H1 (cell line): Measurements from ENCODE around the gene OBI1. TPM values are rescaled to one million over a fixed set of nuclear protein-coding genes. Genes with fewer than 3 reads are reported as not detected.

Experiments
- BCL11A ChIP-seq, 2 experiments: IDR thresholded peaks; one replicate each; pipeline ENCODE4 v1.6.1; 2011; ENCODE audit warnings: low read depth in 2 of 2, low read length in 2 of 2, mild to moderate bottlenecking in 2 of 2
- CHD1 ChIP-seq: IDR thresholded peaks from 2 replicates; pipeline ENCODE4 v1.6.1; 2012; ENCODE audit warnings: low read depth, low read length, improper control_type of control experiment
- CTBP2 ChIP-seq: IDR thresholded peaks from 2 replicates; pipeline ENCODE4 v1.7.0; 2011; ENCODE audit warnings: borderline replicate concordance, mild to moderate bottlenecking, moderate library complexity, mixed read lengths, low read length; ENCODE audit not compliant: insufficient read depth, insufficient read length
- EP300 ChIP-seq, 2 experiments: IDR thresholded peaks; 1 replicate in 1 of 2; 2 replicates in 1 of 2; pipeline ENCODE4 v1.6.1; 2011 to 2012; ENCODE audit warnings: low read depth in 2 of 2, low read length in 2 of 2, mild to moderate bottlenecking in 2 of 2, borderline replicate concordance in 1 of 2, inconsistent platforms in 1 of 2, moderate library complexity in 1 of 2
- KDM5A ChIP-seq: fragments of 200-600 bp; IDR thresholded peaks from 2 replicates; pipeline ENCODE4 v1.7.1; 2012; ENCODE audit warnings: mild to moderate bottlenecking, low read length, inconsistent platforms, mixed read lengths
- RFX5 ChIP-seq: IDR thresholded peaks from 2 replicates; pipeline ENCODE4 v1.6.1; 2011; ENCODE audit warnings: low read depth, low read length, improper control_type of control experiment, borderline replicate concordance
- SIRT6 ChIP-seq: IDR thresholded peaks from one replicate; pipeline ENCODE4 v1.7.1; 2012; ENCODE audit warnings: low read length, inconsistent platforms
- SIX5 ChIP-seq: IDR thresholded peaks from 2 replicates; pipeline ENCODE4 v1.6.1; 2011; ENCODE audit warnings: mild to moderate bottlenecking, low read depth, low read length
- SP1 ChIP-seq: IDR thresholded peaks from 2 replicates; pipeline ENCODE4 v1.6.1; 2011; ENCODE audit warnings: low read depth, low read length
- TAF7 ChIP-seq: optimal IDR thresholded peaks from 2 replicates; pipeline ENCODE3; 2011; ENCODE audit warnings: low read depth, mild to moderate bottlenecking, inconsistent platforms, low read length, moderate library complexity, borderline replicate concordance
- polyA plus RNA-seq, 7 experiments: library from polyadenylated mRNA; depleted of rRNA in 3 of 7; stranded (reverse) in 5 of 7; unstranded in 2 of 7; fragments of >200 nt in 5 of 7; fragments of 200-250 nt in 2 of 7; gene quantifications; 1 replicate in 5 of 7; 2 replicates in 1 of 7; 4 replicates in 1 of 7; pipeline versions ENCODE4 v1.2.1 to v1.2.3, GENCODE V29; 2011 to 2013; ENCODE audit warnings: missing spikeins in 2 of 7, mixed read lengths in 2 of 7
- total RNA-seq: library from RNA; stranded (reverse); fragmentation: NEBNext Ultra II Directional; extraction: Animal tissue kit (Norgen Biotek cat#: 25700); gene quantifications from 2 replicates; pipeline ENCODE4 v1.2.1, GENCODE V29; 2021
- TF ChIP-seq, protein P1 (sequence below): fragments of 300-600 bp; sonication (generic); IDR thresholded peaks from 2 replicates; pipeline ENCODE4 v1.7.1; 2012; ENCODE audit warnings: low read length, moderate library complexity, mild to moderate bottlenecking, inconsistent platforms; ENCODE audit not compliant: insufficient replicate concordance

The OBI1 gene
- total and polyA plus RNA-seq, 2 of the 8 experiments (the other 6 are each of a cell fraction or from before 2014, with no cell fraction given) = 7.1 to 14.3 TPM

DNA sequence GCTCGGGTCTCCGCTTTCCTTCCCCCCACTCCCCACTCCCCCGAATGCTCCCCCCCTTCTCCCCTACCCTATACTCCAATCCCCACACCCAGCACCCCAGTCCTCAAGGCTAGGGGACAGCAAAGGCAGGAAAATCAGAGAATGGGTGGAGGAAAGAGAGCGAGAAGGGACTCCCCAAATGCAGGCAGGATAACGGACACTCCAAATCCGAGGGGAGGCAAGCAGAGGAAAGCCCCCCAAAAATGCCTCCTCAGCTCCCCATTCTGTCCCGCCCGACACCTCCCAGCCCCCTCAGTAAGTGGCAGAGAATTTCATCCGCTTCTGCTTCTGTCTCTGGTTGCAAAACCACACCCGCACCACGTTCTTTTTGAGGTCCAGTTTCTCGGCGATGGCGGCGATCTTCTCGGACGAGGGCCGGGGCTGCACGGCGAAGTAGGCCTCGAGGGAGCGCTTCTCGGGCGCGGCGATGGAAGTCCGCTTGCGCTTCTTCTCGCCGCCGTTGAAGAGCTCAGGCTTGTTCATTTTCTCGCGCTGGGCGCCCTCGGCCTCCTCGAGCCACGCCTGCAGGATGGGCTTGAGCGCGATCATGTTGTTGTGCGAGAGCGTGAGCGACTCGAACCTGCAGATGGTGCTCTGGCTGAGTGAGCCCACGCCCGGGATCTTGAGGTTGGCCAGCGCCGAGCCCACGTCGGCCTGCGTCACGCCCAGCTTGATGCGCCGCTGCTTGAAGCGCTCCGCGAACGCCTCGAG, 57.7 kb downstream of the OBI1 start (continued):
- TF ChIP-seq, protein P1, sequence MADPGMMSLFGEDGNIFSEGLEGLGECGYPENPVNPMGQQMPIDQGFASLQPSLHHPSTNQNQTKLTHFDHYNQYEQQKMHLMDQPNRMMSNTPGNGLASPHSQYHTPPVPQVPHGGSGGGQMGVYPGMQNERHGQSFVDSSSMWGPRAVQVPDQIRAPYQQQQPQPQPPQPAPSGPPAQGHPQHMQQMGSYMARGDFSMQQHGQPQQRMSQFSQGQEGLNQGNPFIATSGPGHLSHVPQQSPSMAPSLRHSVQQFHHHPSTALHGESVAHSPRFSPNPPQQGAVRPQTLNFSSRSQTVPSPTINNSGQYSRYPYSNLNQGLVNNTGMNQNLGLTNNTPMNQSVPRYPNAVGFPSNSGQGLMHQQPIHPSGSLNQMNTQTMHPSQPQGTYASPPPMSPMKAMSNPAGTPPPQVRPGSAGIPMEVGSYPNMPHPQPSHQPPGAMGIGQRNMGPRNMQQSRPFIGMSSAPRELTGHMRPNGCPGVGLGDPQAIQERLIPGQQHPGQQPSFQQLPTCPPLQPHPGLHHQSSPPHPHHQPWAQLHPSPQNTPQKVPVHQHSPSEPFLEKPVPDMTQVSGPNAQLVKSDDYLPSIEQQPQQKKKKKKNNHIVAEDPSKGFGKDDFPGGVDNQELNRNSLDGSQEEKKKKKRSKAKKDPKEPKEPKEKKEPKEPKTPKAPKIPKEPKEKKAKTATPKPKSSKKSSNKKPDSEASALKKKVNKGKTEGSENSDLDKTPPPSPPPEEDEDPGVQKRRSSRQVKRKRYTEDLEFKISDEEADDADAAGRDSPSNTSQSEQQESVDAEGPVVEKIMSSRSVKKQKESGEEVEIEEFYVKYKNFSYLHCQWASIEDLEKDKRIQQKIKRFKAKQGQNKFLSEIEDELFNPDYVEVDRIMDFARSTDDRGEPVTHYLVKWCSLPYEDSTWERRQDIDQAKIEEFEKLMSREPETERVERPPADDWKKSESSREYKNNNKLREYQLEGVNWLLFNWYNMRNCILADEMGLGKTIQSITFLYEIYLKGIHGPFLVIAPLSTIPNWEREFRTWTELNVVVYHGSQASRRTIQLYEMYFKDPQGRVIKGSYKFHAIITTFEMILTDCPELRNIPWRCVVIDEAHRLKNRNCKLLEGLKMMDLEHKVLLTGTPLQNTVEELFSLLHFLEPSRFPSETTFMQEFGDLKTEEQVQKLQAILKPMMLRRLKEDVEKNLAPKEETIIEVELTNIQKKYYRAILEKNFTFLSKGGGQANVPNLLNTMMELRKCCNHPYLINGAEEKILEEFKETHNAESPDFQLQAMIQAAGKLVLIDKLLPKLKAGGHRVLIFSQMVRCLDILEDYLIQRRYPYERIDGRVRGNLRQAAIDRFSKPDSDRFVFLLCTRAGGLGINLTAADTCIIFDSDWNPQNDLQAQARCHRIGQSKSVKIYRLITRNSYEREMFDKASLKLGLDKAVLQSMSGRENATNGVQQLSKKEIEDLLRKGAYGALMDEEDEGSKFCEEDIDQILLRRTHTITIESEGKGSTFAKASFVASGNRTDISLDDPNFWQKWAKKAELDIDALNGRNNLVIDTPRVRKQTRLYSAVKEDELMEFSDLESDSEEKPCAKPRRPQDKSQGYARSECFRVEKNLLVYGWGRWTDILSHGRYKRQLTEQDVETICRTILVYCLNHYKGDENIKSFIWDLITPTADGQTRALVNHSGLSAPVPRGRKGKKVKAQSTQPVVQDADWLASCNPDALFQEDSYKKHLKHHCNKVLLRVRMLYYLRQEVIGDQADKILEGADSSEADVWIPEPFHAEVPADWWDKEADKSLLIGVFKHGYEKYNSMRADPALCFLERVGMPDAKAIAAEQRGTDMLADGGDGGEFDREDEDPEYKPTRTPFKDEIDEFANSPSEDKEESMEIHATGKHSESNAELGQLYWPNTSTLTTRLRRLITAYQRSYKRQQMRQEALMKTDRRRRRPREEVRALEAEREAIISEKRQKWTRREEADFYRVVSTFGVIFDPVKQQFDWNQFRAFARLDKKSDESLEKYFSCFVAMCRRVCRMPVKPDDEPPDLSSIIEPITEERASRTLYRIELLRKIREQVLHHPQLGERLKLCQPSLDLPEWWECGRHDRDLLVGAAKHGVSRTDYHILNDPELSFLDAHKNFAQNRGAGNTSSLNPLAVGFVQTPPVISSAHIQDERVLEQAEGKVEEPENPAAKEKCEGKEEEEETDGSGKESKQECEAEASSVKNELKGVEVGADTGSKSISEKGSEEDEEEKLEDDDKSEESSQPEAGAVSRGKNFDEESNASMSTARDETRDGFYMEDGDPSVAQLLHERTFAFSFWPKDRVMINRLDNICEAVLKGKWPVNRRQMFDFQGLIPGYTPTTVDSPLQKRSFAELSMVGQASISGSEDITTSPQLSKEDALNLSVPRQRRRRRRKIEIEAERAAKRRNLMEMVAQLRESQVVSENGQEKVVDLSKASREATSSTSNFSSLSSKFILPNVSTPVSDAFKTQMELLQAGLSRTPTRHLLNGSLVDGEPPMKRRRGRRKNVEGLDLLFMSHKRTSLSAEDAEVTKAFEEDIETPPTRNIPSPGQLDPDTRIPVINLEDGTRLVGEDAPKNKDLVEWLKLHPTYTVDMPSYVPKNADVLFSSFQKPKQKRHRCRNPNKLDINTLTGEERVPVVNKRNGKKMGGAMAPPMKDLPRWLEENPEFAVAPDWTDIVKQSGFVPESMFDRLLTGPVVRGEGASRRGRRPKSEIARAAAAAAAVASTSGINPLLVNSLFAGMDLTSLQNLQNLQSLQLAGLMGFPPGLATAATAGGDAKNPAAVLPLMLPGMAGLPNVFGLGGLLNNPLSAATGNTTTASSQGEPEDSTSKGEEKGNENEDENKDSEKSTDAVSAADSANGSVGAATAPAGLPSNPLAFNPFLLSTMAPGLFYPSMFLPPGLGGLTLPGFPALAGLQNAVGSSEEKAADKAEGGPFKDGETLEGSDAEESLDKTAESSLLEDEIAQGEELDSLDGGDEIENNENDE = no peak
- TF ChIP-seq KDM5A = no peak
- no peak for TF ChIP-seq SIRT6
- no peak for TF ChIP-seq BCL11A (IDR thresholded peaks at IDR 0.05; ENCODE audit: low read depth in 2 of 2, low read length in 2 of 2)
- no peak for TF ChIP-seq CHD1
- no peak for TF ChIP-seq SIX5
- TF ChIP-seq SP1 = no peak
- TF ChIP-seq RFX5 = no peak
- no peak for TF ChIP-seq EP300 (IDR thresholded peaks at IDR 0.05; ENCODE audit: borderline replicate concordance in 1 of 2, low read depth in 2 of 2, low read length in 2 of 2)
- no peak for TF ChIP-seq CTBP2
- no peak for TF ChIP-seq TAF7
